Measurements from ENCODE around the gene EXOC5.
"Not testable (repeated sequence)": the region's sequence is repeated elsewhere in the genome, so short reads cannot be mapped to it uniquely, and the experiment has no call there.

EXOC5 gene

DNA sequence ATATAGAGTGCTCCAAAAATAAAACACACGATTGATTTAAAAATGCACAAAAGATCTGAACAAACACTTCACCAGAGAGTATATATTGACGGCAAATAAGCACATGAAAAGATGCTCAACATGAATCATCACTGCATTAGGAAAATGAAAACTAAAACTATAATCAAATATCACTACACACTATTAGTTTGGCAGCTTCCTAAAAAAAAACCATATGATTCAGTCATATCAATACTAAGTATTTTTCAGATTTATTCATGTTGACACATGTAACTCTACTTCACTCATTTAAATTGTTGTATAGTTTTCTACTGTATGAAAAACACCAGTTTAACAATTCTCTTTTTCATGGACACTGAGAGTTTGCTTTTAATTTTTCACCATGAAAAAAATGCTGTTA lies 41.6 kb downstream of the EXOC5 start:
- no peak for DNase-seq (ENCODE audit: extremely low read depth, insufficient read length)
- Histone ChIP-seq H3K36me3 (ENCODE audit: control insufficient read depth, insufficient read depth, low read length) (0 out of 2 replicates have a peak, but pooled peaks cover 1% of the 10 kb centered on the region), H3K27me3 (replicated peaks; ENCODE audit: control insufficient read depth, insufficient read depth, low read length) (no peaks in the 10 kb centered on the region), H3K4me3 (replicated peaks; ENCODE audit: low read depth, low read length) (no peak overlapping the region)
- TF ChIP-seq, protein P1, sequence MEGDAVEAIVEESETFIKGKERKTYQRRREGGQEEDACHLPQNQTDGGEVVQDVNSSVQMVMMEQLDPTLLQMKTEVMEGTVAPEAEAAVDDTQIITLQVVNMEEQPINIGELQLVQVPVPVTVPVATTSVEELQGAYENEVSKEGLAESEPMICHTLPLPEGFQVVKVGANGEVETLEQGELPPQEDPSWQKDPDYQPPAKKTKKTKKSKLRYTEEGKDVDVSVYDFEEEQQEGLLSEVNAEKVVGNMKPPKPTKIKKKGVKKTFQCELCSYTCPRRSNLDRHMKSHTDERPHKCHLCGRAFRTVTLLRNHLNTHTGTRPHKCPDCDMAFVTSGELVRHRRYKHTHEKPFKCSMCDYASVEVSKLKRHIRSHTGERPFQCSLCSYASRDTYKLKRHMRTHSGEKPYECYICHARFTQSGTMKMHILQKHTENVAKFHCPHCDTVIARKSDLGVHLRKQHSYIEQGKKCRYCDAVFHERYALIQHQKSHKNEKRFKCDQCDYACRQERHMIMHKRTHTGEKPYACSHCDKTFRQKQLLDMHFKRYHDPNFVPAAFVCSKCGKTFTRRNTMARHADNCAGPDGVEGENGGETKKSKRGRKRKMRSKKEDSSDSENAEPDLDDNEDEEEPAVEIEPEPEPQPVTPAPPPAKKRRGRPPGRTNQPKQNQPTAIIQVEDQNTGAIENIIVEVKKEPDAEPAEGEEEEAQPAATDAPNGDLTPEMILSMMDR (IDR thresholded peaks at IDR 0.05; ENCODE audit: insufficient read depth, low read length, poor library complexity, severe bottlenecking), result no peak

- Histone ChIP-seq H3K27me3 (replicated peaks; ENCODE audit: control insufficient read depth, insufficient read depth, low read length) (no peaks in the 10 kb centered on the region), H3K4me3 (replicated peaks; ENCODE audit: low read depth, low read length) (no peak overlapping the region), H3K36me3 (ENCODE audit: control insufficient read depth, insufficient read depth, low read length) (peaks cover 5% of the 10 kb centered on the region; the same call in 1 of the 2 replicates)
- TF ChIP-seq, protein P1 (IDR thresholded peaks at IDR 0.05; ENCODE audit: insufficient read depth, low read length, poor library complexity, severe bottlenecking), result no peak
- DNase-seq (ENCODE audit: extremely low read depth, insufficient read length), result no peak
Observed at GRCh38 chr14:57221931-57222330, 46.8 kb downstream of the EXOC5 start.

DNA sequence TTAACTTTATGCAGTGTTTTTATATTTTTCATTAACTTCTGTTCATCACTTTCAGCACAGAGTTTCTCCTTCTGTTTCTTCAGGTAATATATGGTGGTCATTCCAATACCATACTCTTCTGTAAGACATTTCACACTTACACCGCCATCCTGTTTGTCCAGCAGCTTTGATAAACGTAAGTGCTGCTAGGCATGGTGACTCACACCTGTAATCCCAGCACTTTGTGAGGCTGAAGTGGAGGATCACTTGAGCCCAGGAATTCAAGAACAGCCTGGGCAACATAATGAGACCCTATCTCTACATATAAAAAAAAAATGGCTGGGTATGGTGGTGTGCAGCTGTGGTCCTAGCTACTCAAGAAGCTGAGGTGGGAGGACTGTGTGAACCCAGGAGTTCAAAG lies 55.8 kb downstream of the EXOC5 start:
- Histone ChIP-seq H3K4me3 (replicated peaks; ENCODE audit: low read depth, low read length) (no peak overlapping the region), H3K36me3 (ENCODE audit: control insufficient read depth, insufficient read depth, low read length) (peaks cover 12% of the 10 kb centered on the region), H3K27me3 (replicated peaks; ENCODE audit: control insufficient read depth, insufficient read depth, low read length) (no peaks in the 10 kb centered on the region)
- no peak for DNase-seq (ENCODE audit: extremely low read depth, insufficient read length)
- TF ChIP-seq, protein P1 (IDR thresholded peaks at IDR 0.05; ENCODE audit: insufficient read depth, low read length, poor library complexity, severe bottlenecking), result no peak

DNA sequence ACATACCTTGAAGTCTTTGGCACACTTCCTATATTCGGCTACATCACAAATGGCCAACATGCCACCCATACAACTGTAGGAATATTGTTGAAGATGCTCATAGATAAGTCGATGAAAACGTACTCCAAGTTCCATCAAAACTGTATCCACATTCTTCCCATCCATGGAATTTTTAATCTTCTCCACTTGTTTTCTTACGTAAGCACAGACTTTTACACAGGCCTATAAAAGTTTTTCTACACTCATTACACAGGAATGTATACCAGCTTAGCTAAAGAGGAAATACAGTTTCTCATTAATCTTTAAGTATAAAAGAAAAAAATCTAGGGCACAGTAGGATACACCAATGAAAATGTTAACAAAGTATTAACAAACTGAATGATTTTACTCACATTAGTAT lies 59.1 kb downstream of the EXOC5 start:
- Histone ChIP-seq H3K27me3 (replicated peaks; ENCODE audit: control insufficient read depth, insufficient read depth, low read length) (no peaks in the 10 kb centered on the region), H3K4me3 (replicated peaks; ENCODE audit: low read depth, low read length) (no peak overlapping the region), H3K36me3 (ENCODE audit: control insufficient read depth, insufficient read depth, low read length) (peaks cover 9% of the 10 kb centered on the region)
- TF ChIP-seq, protein P1 (IDR thresholded peaks at IDR 0.05; ENCODE audit: insufficient read depth, low read length, poor library complexity, severe bottlenecking), result no peak
- no peak for DNase-seq (ENCODE audit: extremely low read depth, insufficient read length)

DNA sequence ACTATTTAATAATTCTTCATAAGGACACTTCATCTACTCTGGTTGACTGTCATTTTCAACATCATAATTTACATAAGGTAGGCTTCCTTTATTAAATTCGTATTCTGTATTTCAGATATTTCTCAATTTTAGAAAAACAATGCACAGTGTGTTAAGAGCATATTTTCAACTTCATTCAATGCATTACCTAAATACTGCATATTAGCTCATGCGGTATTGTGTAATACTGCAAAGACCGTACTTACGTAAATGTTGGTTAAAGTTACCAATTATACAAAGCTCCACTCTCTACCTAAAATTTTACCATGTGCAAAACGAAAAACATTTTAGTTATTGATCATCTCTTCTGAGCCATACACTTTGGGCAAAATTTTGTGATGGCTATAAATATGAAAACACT lies 62.8 kb downstream of the EXOC5 start:
- Histone ChIP-seq H3K4me3 (replicated peaks; ENCODE audit: low read depth, low read length) (no peak overlapping the region), H3K27me3 (replicated peaks; ENCODE audit: control insufficient read depth, insufficient read depth, low read length) (no peaks in the 10 kb centered on the region), H3K36me3 (ENCODE audit: control insufficient read depth, insufficient read depth, low read length) (no peaks in the 10 kb centered on the region; the same call in none of the 2 replicates)
- DNase-seq (ENCODE audit: extremely low read depth, insufficient read length), result no peak
- TF ChIP-seq, protein P1 (IDR thresholded peaks at IDR 0.05; ENCODE audit: insufficient read depth, low read length, poor library complexity, severe bottlenecking), result no peak

GRCh38 chr14:57202672-57203071 lies 66.0 kb downstream of the EXOC5 start:
- TF ChIP-seq, protein P1 (IDR thresholded peaks at IDR 0.05; ENCODE audit: insufficient read depth, low read length, poor library complexity, severe bottlenecking), result peak; percentile 14
- H3K4me3 ChIP-seq (replicated peaks; ENCODE audit: low read depth, low read length); DNase-seq (ENCODE audit: extremely low read depth, insufficient read length); H3K27me3 ChIP-seq (replicated peaks; ENCODE audit: control insufficient read depth, insufficient read depth, low read length); H3K36me3 ChIP-seq (ENCODE audit: control insufficient read depth, insufficient read depth, low read length): not testable (repeated sequence)

Measured in GM06990 (cell line).